GM10847 (cell line): ENCODE results near the gene TUG1.

Experiments used
- POLR2A ChIP-seq: IDR thresholded peaks from 2 replicates; pipeline ENCODE4 v1.6.1; 2011; ENCODE audit not compliant: insufficient read length; ENCODE audit errors: extremely low read depth

The TUG1 gene

GRCh38 chr22:30978304-30978962, 9.4 kb downstream of the TUG1 start:
- TF ChIP-seq POLR2A: no peak

GRCh38 chr22:30979932-30980331, 10.9 kb downstream of the TUG1 start:
- no peak for TF ChIP-seq POLR2A

GRCh38 chr22:30982512-30982911, 13.4 kb downstream of the TUG1 start:
- no peak for TF ChIP-seq POLR2A

- no peak for TF ChIP-seq POLR2A
Observed at GRCh38 chr22:30984317-30984716, 15.3 kb downstream of the TUG1 start.

GRCh38 chr22:30985561-30986208, 16.6 kb downstream of the TUG1 start:
- TF ChIP-seq POLR2A: no peak

- TF ChIP-seq POLR2A: no peak
Observed at GRCh38 chr22:30989474-30989873, 20.4 kb downstream of the TUG1 start.

GRCh38 chr22:30990690-30991089, 21.6 kb downstream of the TUG1 start:
- TF ChIP-seq POLR2A: no peak

- TF ChIP-seq POLR2A: no peak
Observed at GRCh38 chr22:30992565-30992964, 23.5 kb downstream of the TUG1 start.

- no peak for TF ChIP-seq POLR2A
Observed at GRCh38 chr22:30994960-30995359, 25.9 kb downstream of the TUG1 start.

GRCh38 chr22:30996462-30996861, 27.4 kb downstream of the TUG1 start:
- TF ChIP-seq POLR2A: no peak

GRCh38 chr22:30998329-30998728, 29.3 kb downstream of the TUG1 start:
- TF ChIP-seq POLR2A: no peak

GRCh38 chr22:31001124-31001770, 32.2 kb downstream of the TUG1 start:
- no peak for TF ChIP-seq POLR2A

GRCh38 chr22:31005535-31005934, 36.5 kb downstream of the TUG1 start:
- no peak for TF ChIP-seq POLR2A

- TF ChIP-seq POLR2A: no peak
Observed at GRCh38 chr22:31019191-31019930, 50.3 kb downstream of the TUG1 start.

- TF ChIP-seq POLR2A: no peak
Observed at GRCh38 chr22:31020334-31020733, 51.3 kb downstream of the TUG1 start.

GRCh38 chr22:31022516-31022915, 53.5 kb downstream of the TUG1 start:
- no peak for TF ChIP-seq POLR2A
